Chondrocyte (in vitro differentiated cells): ENCODE results near the gene NOP14. TPM values are rescaled to one million over a fixed set of nuclear protein-coding genes. Genes with fewer than 3 reads are reported as not detected.

Experiments
- DNase-seq: peaks from one replicate; pipeline ENCODE4 v3.0.0; 2021; ENCODE audit warnings: mixed read lengths, low spot score
- H3K27ac Mint-ChIP-seq: one replicate; pipeline ENCODE4 v1.8.0; 2021; ENCODE audit warnings: mild to moderate bottlenecking, moderate library complexity, mixed read lengths; ENCODE audit not compliant: unreplicated experiment
- H3K27me3 Mint-ChIP-seq: 2 replicates; pipeline ENCODE4 v1.8.0; 2021; ENCODE audit warnings: low read depth, mixed read lengths
- H3K36me3 Mint-ChIP-seq: 2 replicates; pipeline ENCODE4 v1.8.0; 2021; ENCODE audit warnings: low read depth, mixed read lengths
- H3K4me1 Mint-ChIP-seq: 2 replicates; pipeline ENCODE4 v1.8.0; 2021; ENCODE audit warnings: low read depth, mild to moderate bottlenecking, mixed read lengths
- H3K4me3 Mint-ChIP-seq: one replicate; pipeline ENCODE4 v1.8.0; 2021; ENCODE audit warnings: mild to moderate bottlenecking, moderate library complexity, mixed read lengths; ENCODE audit not compliant: unreplicated experiment
- H3K9me3 Mint-ChIP-seq: 2 replicates; pipeline ENCODE4 v1.8.0; 2021; ENCODE audit warnings: low read depth, mixed read lengths
- CTCF ChIP-seq: fragments of 200-600 bp; sonication (generic); IDR thresholded peaks from 2 replicates; pipeline ENCODE4 v1.5.0; 2021; ENCODE audit warnings: antibody characterized with exemption, mild to moderate bottlenecking, moderate library complexity
- total RNA-seq: library from RNA; stranded (reverse); gene quantifications from 3 replicates; pipeline ENCODE4 v1.2.1, GENCODE V29; 2021

The NOP14 gene
- total RNA-seq, 1 donor from 2014 or later, result 22.2 TPM

DNA sequence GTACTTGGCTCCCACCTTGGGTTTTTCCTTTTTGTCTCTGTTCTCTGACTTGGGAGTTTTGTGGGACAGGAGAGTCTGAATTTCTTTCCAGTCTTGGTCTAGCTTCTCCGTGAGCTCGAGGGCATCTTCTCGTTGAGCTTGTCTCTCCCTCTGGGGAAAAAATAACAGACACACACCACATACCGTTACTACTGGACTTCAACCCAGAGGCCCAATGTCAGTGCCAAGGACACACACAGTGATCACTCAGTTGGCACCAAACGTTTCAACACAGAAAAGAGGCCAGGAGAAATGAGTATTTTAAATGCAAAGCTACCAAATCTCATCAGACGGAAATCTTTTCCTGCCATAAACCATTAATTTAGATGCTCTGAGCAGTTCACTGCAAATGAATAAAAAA lies 9.7 kb downstream of the NOP14 start:
- DNase-seq, result no peak
- H3K27ac Mint-ChIP-seq, result no peak overlapping the region
- H3K27me3 Mint-ChIP-seq, result no peaks in the 10 kb centered on the region
- H3K4me3 Mint-ChIP-seq, result no peak overlapping the region
- TF ChIP-seq CTCF, result no peak
- H3K4me1 Mint-ChIP-seq, result peaks cover 11% of the 10 kb centered on the region
- peaks cover 43% of the 10 kb centered on the region for H3K36me3 Mint-ChIP-seq
- no peaks in the 10 kb centered on the region for H3K9me3 Mint-ChIP-seq

GRCh38 chr4:2950221-2950989 lies 12.8 kb downstream of the NOP14 start:
- Mint-ChIP-seq H3K9me3 (no peaks in the 10 kb centered on the region), H3K27ac (no peak overlapping the region), H3K4me1 (no peaks in the 10 kb centered on the region), H3K27me3 (no peaks in the 10 kb centered on the region), H3K36me3 (peaks cover 49% of the 10 kb centered on the region), H3K4me3 (no peak overlapping the region)
- DNase-seq, result no peak
- no peak for TF ChIP-seq CTCF

- peak overlapping the region; percentile 32 for H3K27ac Mint-ChIP-seq
- no peak for TF ChIP-seq CTCF
- no peak overlapping the region for H3K4me3 Mint-ChIP-seq
- H3K27me3 Mint-ChIP-seq, result no peaks in the 10 kb centered on the region
- H3K36me3 Mint-ChIP-seq, result peaks cover 54% of the 10 kb centered on the region
- no peaks in the 10 kb centered on the region for H3K4me1 Mint-ChIP-seq
- DNase-seq, result no peak
- H3K9me3 Mint-ChIP-seq, result no peaks in the 10 kb centered on the region
Observed at GRCh38 chr4:2949782-2950125, 13.5 kb downstream of the NOP14 start.

- TF ChIP-seq CTCF, result peak; percentile 77
- Mint-ChIP-seq H3K4me1 (no peaks in the 10 kb centered on the region), H3K9me3 (no peaks in the 10 kb centered on the region), H3K36me3 (peaks cover 52% of the 10 kb centered on the region), H3K4me3 (no peak overlapping the region), H3K27me3 (no peaks in the 10 kb centered on the region), H3K27ac (no peak overlapping the region)
- peak; percentile 58 for DNase-seq
Observed at GRCh38 chr4:2948895-2949781, 14.1 kb downstream of the NOP14 start.

- no peak for DNase-seq
- peaks cover 52% of the 10 kb centered on the region for H3K36me3 Mint-ChIP-seq
- TF ChIP-seq CTCF, result no peak
Observed at GRCh38 chr4:2947926-2948325, 15.3 kb downstream of the NOP14 start.

More at GRCh38 chr4:2947926-2948325, 15.3 kb downstream of the NOP14 start:
- Mint-ChIP-seq H3K4me3 (no peak overlapping the region), H3K4me1 (no peaks in the 10 kb centered on the region), H3K27me3 (no peaks in the 10 kb centered on the region), H3K27ac (no peak overlapping the region), H3K9me3 (no peaks in the 10 kb centered on the region)
